Mesendoderm (in vitro differentiated cells): ENCODE measurements around the gene TSHZ2.

Source experiments
- DNase-seq: peaks from one replicate; pipeline ENCODE4 v3.0.0; 2013
- H2AK5ac ChIP-seq: 2 replicates; pipeline ENCODE4 v1.6.1; 2013; ENCODE audit warnings: low read length, inconsistent platforms
- H2BK120ac ChIP-seq: 2 replicates; pipeline ENCODE4 v1.6.1; 2013; ENCODE audit warnings: low read depth, mild to moderate bottlenecking, low read length, moderate library complexity, mixed read lengths
- H2BK15ac ChIP-seq: replicated peaks from 2 replicates; pipeline ENCODE4 v1.6.1; 2013; ENCODE audit warnings: low read depth, mild to moderate bottlenecking, moderate library complexity
- H2BK5ac ChIP-seq: 2 replicates; pipeline ENCODE4 v1.6.1; 2013; ENCODE audit warnings: low read length, inconsistent platforms
- H3K18ac ChIP-seq: 2 replicates; pipeline ENCODE4 v1.6.1; 2013; ENCODE audit warnings: mild to moderate bottlenecking, low read length, mixed read lengths
- H3K23ac ChIP-seq: one replicate; pipeline ENCODE4 v1.6.1; 2013; ENCODE audit warnings: low read length
- H3K27ac ChIP-seq: 2 replicates; pipeline ENCODE4 v1.5.1; 2013; ENCODE audit warnings: low read depth, mild to moderate bottlenecking, inconsistent platforms, low read length, moderate library complexity
- H3K27me3 ChIP-seq: 2 replicates; pipeline ENCODE4 v1.6.1; 2013; ENCODE audit warnings: low read length, control low read depth, mild to moderate bottlenecking, inconsistent platforms; ENCODE audit not compliant: insufficient read depth, poor library complexity
- H3K36me3 ChIP-seq: 2 replicates; pipeline ENCODE4 v1.6.1; 2013; ENCODE audit warnings: low read length, inconsistent platforms; ENCODE audit not compliant: control insufficient read depth, insufficient read depth
- H3K4ac ChIP-seq: one replicate; pipeline ENCODE4 v1.6.1; 2013; ENCODE audit warnings: low read depth, mild to moderate bottlenecking, low read length, moderate library complexity
- H3K4me1 ChIP-seq: 2 replicates; pipeline ENCODE4 v1.6.1; 2013; ENCODE audit warnings: low read depth, low read length, inconsistent platforms; ENCODE audit not compliant: control insufficient read depth
- H3K4me2 ChIP-seq: 2 replicates; pipeline ENCODE4 v1.6.1; 2013; ENCODE audit warnings: low read length
- H3K4me3 ChIP-seq: 2 replicates; pipeline ENCODE4 v1.5.1; 2013; ENCODE audit warnings: mild to moderate bottlenecking, low read length
- H3K56ac ChIP-seq: one replicate; pipeline ENCODE4 v1.6.1; 2013; ENCODE audit warnings: low read length
- H3K79me1 ChIP-seq: 2 replicates; pipeline ENCODE4 v1.6.1; 2013; ENCODE audit warnings: low read length, inconsistent platforms
- H3K79me2 ChIP-seq: 2 replicates; pipeline ENCODE4 v1.6.1; 2013; ENCODE audit warnings: mild to moderate bottlenecking, low read length; ENCODE audit not compliant: control insufficient read depth, insufficient read depth
- H3K9ac ChIP-seq: 2 replicates; pipeline ENCODE4 v1.6.1; 2013; ENCODE audit warnings: low read length, inconsistent platforms
- H4K5ac ChIP-seq: one replicate; pipeline ENCODE4 v1.6.1; 2013; ENCODE audit warnings: low read length
- H4K8ac ChIP-seq: one replicate; pipeline ENCODE4 v1.6.1; 2013; ENCODE audit warnings: low read depth, mild to moderate bottlenecking, control low read depth, low read length, moderate library complexity
- WGBS: extraction: QIAGEN DNeasy Blood & Tissue Kit; methylation state at CpG from one replicate; pipeline ENCODE4 v1.1.7; 2013; ENCODE audit warnings: low lambda C conversion rate, missing lambda C conversion rate; ENCODE audit not compliant: insufficient coverage; ENCODE audit errors: extremely low coverage; 5-methylcytosine and 5-hydroxymethylcytosine counted together

Gene TSHZ2

GRCh38 chr20:53011640-53012039 lies 39.5 kb downstream of the TSHZ2 start:
- Histone ChIP-seq H3K18ac (no peak overlapping the region), H2AK5ac (no peak overlapping the region), H4K5ac (no peak overlapping the region), H3K27ac (no peak overlapping the region), H3K4me2 (no peak overlapping the region), H2BK15ac (no peak overlapping the region), H3K56ac (no peak overlapping the region), H2BK5ac (no peak overlapping the region), H3K9ac (no peak overlapping the region), H3K27me3 (no peaks in the 10 kb centered on the region), H4K8ac (no peak overlapping the region), H3K79me2 (no peaks in the 10 kb centered on the region), H3K4me3 (no peak overlapping the region), H3K79me1 (no peaks in the 10 kb centered on the region), H2BK120ac (no peak overlapping the region), H3K23ac (no peak overlapping the region), H3K4me1 (no peaks in the 10 kb centered on the region), H3K36me3 (no peaks in the 10 kb centered on the region), H3K4ac (no peak overlapping the region)
- DNase-seq, result no peak
- WGBS, result no CpG with 5 or more reads among the region's 2 CpGs

- DNase-seq, result no peak
- no peaks in the 10 kb centered on the region for H3K79me2 ChIP-seq
- no peak overlapping the region for H2BK5ac ChIP-seq
- no peak overlapping the region for H4K5ac ChIP-seq
- H3K4ac ChIP-seq, result no peak overlapping the region
- H3K36me3 ChIP-seq, result no peaks in the 10 kb centered on the region
- no peak overlapping the region for H2BK15ac ChIP-seq
- H3K27me3 ChIP-seq, result no peaks in the 10 kb centered on the region
- no CpG with 5 or more reads among the region's 2 CpGs for WGBS
- no peak overlapping the region for H2AK5ac ChIP-seq
- H3K4me3 ChIP-seq, result no peak overlapping the region
- H3K9ac ChIP-seq, result no peak overlapping the region
- no peak overlapping the region for H3K18ac ChIP-seq
- no peak overlapping the region for H3K56ac ChIP-seq
- H3K79me1 ChIP-seq, result no peaks in the 10 kb centered on the region
- no peak overlapping the region for H3K4me2 ChIP-seq
- H2BK120ac ChIP-seq, result no peak overlapping the region
- no peak overlapping the region for H4K8ac ChIP-seq
- no peak overlapping the region for H3K27ac ChIP-seq
- H3K23ac ChIP-seq, result no peak overlapping the region
- no peaks in the 10 kb centered on the region for H3K4me1 ChIP-seq
These were observed 41.0 kb downstream of the TSHZ2 start for GRCh38 chr20:53013183-53013582.

GRCh38 chr20:53013847-53014246 lies 41.7 kb downstream of the TSHZ2 start:
- Histone ChIP-seq H2BK120ac (no peak overlapping the region), H3K4me3 (no peak overlapping the region), H3K27ac (no peak overlapping the region), H3K79me1 (no peaks in the 10 kb centered on the region), H2BK15ac (no peak overlapping the region), H3K27me3 (no peaks in the 10 kb centered on the region), H3K23ac (no peak overlapping the region), H3K4me1 (no peaks in the 10 kb centered on the region), H3K79me2 (no peaks in the 10 kb centered on the region), H3K4ac (no peak overlapping the region), H3K56ac (no peak overlapping the region), H4K5ac (no peak overlapping the region), H3K18ac (no peak overlapping the region), H3K36me3 (no peaks in the 10 kb centered on the region), H2BK5ac (no peak overlapping the region), H2AK5ac (no peak overlapping the region), H3K9ac (no peak overlapping the region), H4K8ac (no peak overlapping the region), H3K4me2 (no peak overlapping the region)
- WGBS, result no CpG with 5 or more reads among the region's 4 CpGs
- DNase-seq, result no peak

GRCh38 chr20:53016071-53016470 lies 43.9 kb downstream of the TSHZ2 start:
- Histone ChIP-seq H3K18ac (no peak overlapping the region), H3K79me1 (no peaks in the 10 kb centered on the region), H3K4ac (no peak overlapping the region), H4K8ac (no peak overlapping the region), H3K4me3 (no peak overlapping the region), H3K27me3 (no peaks in the 10 kb centered on the region), H3K4me2 (no peak overlapping the region), H2AK5ac (no peak overlapping the region), H2BK5ac (no peak overlapping the region), H4K5ac (no peak overlapping the region), H3K27ac (no peak overlapping the region), H3K56ac (no peak overlapping the region), H2BK15ac (no peak overlapping the region), H3K4me1 (no peaks in the 10 kb centered on the region), H3K79me2 (no peaks in the 10 kb centered on the region), H3K36me3 (no peaks in the 10 kb centered on the region), H3K9ac (no peak overlapping the region), H3K23ac (no peak overlapping the region), H2BK120ac (no peak overlapping the region)
- no peak for DNase-seq
- no CpG with 5 or more reads among the region's 2 CpGs for WGBS

- WGBS, result no CpG with 5 or more reads among the region's 5 CpGs
- no peak overlapping the region for H2BK5ac ChIP-seq
- no peaks in the 10 kb centered on the region for H3K36me3 ChIP-seq
- no peak overlapping the region for H4K8ac ChIP-seq
- H3K27ac ChIP-seq, result no peak overlapping the region
- H3K9ac ChIP-seq, result no peak overlapping the region
- no peak for DNase-seq
- H2AK5ac ChIP-seq, result no peak overlapping the region
- H3K4me3 ChIP-seq, result no peak overlapping the region
- no peak overlapping the region for H2BK15ac ChIP-seq
- no peak overlapping the region for H3K23ac ChIP-seq
- H3K18ac ChIP-seq, result no peak overlapping the region
- no peak overlapping the region for H3K4me2 ChIP-seq
- H2BK120ac ChIP-seq, result no peak overlapping the region
- no peaks in the 10 kb centered on the region for H3K4me1 ChIP-seq
- no peak overlapping the region for H3K56ac ChIP-seq
- H4K5ac ChIP-seq, result no peak overlapping the region
- no peaks in the 10 kb centered on the region for H3K79me2 ChIP-seq
- no peak overlapping the region for H3K4ac ChIP-seq
- no peaks in the 10 kb centered on the region for H3K79me1 ChIP-seq
- no peaks in the 10 kb centered on the region for H3K27me3 ChIP-seq
These were observed 44.4 kb downstream of the TSHZ2 start for GRCh38 chr20:53016534-53017042.

- DNase-seq, result no peak
These were observed 45.0 kb downstream of the TSHZ2 start for GRCh38 chr20:53017206-53017605.

More at GRCh38 chr20:53017206-53017605, 45.0 kb downstream of the TSHZ2 start:
- Histone ChIP-seq H4K5ac (no peak overlapping the region), H2BK120ac (no peak overlapping the region), H3K4me1 (no peaks in the 10 kb centered on the region), H3K36me3 (no peaks in the 10 kb centered on the region), H3K18ac (no peak overlapping the region), H2BK5ac (no peak overlapping the region), H3K27me3 (no peaks in the 10 kb centered on the region), H3K79me2 (no peaks in the 10 kb centered on the region), H3K79me1 (no peaks in the 10 kb centered on the region), H3K56ac (no peak overlapping the region), H2AK5ac (no peak overlapping the region), H2BK15ac (no peak overlapping the region), H3K4me3 (no peak overlapping the region), H3K23ac (no peak overlapping the region), H4K8ac (no peak overlapping the region), H3K4ac (no peak overlapping the region), H3K9ac (no peak overlapping the region), H3K27ac (no peak overlapping the region), H3K4me2 (no peak overlapping the region)
- no CpG with 5 or more reads among the region's 4 CpGs for WGBS
